Right lung (tissue), 10 donors: Measurements from ENCODE around the gene VPREB3. TPM values are rescaled to one million over a fixed set of nuclear protein-coding genes. Genes with fewer than 3 reads are reported as not detected.
A peak's percentile ranks its signal among the peaks of the same experiment; 100 is the strongest.

ENCODE experiments used
- DNase-seq, 2 donors: peaks; one replicate each; pipeline ENCODE4 v3.0.0-alpha.2; 2013
- long read RNA-seq, 8 donors: transcript quantifications; one replicate each; lab custom pipeline, GENCODE V29; 2026
- polyA plus RNA-seq, 5 donors: library from polyadenylated mRNA; unstranded; fragments of 120-200 nt; gene quantifications; one replicate each; pipeline versions ENCODE4 v1.2.1 to v1.2.3, GENCODE V29; 2013; ENCODE audit warnings: inconsistent platforms in 1 of 5, low replicate concordance in 1 of 5; ENCODE audit not compliant: insufficient read length in 5 of 5, insufficient read depth in 1 of 5

The VPREB3 gene
- under 1 TPM in 3 of 5 donors, not detected in 2; 0.61 to 0.91 (median 0.76) TPM for polyA plus RNA-seq
- long read RNA-seq, donor 1 = 0 reads
- long read RNA-seq, donor 2 = 0 reads
- long read RNA-seq, donor 3, partial matches to known transcripts = 0 of 1 reads
- long read RNA-seq, donor 3, other reads (novel, unspliced or antisense) = 0 of 1 reads
- long read RNA-seq, donor 4 = 0 reads
- long read RNA-seq, donor 5, partial matches to known transcripts = 0 of 1 reads
- long read RNA-seq, donor 5, other reads (novel, unspliced or antisense) = 0 of 1 reads
- long read RNA-seq, donor 6 = 0 reads
- long read RNA-seq, donor 7 = 0 reads
- long read RNA-seq, donor 8 = 0 reads

- no peak for DNase-seq
Measured at GRCh38 chr22:23754220-23754919, at the start of gene VPREB3. Gene VPREB3, minus strand, starts transcription at chr22:23754425. Its CDS starts 62 bp downstream, at chr22:23754363.

DNA sequence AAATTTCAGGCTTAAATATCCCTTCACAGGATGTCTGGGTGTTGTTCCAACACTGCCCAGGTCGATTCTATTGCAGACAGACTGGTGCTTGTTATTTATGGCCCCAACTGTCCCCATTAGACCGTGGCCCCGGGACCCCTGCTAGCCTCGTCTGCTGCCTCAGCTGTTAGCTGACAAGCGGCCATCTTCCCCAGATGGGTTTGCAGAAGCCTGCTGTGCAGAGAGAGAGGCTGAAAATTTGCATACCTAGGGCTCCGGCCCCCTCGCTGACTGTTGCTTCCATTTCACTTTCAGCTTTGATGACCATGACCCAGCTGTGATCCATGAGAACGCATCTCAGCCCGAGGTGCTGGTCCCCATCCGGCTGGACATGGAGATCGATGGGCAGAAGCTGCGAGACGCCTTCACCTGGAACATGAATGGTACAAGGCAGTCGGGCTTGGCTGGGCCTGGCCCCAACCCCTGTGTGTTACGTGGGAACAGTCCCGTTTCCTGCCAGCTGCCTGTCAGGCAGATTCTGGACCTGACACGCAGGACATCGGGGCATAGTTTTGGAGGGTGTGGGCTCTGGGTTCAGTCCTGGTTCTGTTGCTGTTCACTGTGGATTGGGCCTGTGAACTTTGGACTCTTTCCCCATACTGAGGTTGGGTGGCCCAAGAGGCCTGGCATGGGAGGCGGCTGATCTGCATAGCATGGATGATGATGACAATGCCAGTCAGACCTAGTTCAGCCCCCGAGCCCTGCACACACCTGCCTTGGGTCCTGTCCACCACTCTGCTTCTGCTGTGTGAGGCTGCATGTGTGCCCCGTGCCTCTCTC lies 49.0 kb upstream of the VPREB3 start:
- DNase-seq = no peak

DNA sequence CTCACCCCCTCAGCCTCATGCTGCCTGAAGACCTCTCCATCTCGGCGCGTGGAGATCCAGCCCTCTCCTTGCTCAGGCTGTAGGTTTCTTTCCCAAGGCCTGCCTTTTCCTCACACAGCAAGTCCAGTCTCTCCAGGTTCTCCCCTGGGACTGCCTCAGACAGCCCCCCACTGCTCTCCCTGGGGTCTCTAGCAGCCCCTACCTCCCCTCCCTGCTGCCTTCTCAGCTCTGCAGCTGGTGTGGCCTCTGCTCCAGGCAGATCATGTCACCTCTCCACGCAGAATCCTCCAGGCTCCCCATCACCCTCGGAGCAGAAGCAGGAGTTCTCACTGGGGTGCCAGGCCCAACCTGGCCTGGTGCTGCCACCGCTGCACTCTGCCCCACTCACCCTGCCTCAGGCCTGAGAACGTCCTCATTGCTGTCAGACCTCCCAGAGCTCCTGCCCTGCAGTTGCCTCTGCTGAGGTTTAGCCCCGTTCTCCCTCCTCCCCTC lies 47.7 kb upstream of the VPREB3 start:
- no peak for DNase-seq

GRCh38 chr22:23801238-23801821 lies 47.1 kb upstream of the VPREB3 start:
- DNase-seq = no peak

GRCh38 chr22:23800297-23801237 lies 46.3 kb upstream of the VPREB3 start:
- no peak for DNase-seq

DNA sequence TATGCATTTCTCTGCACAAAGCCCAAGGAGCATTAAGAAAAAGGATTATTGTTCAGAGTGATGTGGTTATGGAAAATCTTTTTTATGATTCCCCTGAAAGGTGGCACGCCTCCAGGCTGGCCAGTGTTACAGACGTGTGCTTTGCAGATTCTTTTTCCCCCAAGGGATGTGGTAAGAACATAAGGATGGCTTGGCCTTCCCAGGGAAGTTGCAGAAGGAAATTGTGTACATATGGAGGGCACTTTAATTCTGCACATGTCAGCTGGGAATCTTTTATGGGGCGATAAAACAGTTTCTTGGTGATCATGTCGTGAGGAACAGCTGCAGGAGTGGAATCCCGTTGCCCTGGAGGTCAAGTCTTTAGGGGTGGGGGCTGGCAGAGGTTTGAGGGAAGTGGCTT lies 42.2 kb upstream of the VPREB3 start:
- no peak for DNase-seq

DNA sequence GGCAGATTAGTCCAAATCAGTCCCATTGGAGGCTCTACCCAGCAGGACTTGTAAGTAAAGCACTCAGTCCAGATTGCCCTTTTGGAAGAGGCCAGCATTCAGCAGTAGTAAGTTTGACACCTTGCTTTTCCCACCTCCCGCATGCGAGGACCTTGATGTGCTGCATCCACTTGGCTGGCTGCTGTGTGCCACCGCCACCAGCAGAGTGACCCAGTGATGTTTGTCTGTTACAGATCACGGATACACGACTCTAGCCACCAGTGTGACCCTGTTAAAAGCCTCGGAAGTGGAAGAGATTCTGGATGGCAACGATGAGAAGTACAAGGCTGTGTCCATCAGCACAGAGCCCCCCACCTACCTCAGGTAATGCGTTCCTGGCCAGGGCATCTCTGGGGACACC lies 39.1 kb upstream of the VPREB3 start:
- no peak for DNase-seq

DNA sequence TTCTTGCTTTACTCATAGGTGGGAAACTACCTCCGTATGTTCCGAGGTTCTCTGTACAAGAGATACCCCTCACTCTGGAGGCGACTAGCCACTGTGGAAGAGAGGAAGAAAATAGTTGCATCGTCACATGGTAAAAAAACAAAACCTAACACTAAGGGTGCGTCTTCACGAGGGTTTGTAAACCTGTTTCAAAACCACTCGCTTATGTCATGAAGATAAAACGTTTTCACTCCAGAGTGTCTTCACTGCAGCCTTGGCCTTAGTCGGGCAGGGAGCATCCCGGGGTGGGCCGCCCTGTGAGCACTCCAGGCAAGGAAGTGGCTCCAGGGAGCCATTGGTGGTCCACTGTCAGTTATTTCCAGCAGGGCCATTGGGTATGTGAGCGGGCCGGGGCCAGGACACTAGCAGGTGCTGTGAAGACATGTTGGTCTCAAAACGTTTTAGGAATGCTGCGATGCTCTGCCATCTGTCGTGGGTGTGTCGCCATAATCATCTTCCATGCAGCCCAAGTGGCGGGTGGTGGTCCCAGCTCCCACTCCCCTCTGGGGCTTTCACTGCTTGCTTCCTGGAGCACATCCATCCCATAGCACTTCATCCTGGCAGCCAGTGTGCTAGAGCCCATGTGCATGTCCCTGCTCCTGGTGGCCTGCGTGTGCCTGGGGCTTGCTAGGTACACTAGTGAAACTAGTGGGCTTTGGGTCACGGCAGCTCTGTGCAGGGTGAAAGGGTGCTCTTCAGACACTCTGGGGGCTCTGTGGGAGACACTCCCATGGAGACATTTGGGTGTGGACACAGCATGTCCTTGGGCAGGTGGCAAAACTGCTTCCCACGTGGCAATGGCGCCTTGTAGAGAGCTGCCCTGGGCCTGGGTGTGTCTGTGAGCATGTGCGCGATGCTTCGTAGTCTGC lies 37.8 kb upstream of the VPREB3 start:
- no peak for DNase-seq

DNA sequence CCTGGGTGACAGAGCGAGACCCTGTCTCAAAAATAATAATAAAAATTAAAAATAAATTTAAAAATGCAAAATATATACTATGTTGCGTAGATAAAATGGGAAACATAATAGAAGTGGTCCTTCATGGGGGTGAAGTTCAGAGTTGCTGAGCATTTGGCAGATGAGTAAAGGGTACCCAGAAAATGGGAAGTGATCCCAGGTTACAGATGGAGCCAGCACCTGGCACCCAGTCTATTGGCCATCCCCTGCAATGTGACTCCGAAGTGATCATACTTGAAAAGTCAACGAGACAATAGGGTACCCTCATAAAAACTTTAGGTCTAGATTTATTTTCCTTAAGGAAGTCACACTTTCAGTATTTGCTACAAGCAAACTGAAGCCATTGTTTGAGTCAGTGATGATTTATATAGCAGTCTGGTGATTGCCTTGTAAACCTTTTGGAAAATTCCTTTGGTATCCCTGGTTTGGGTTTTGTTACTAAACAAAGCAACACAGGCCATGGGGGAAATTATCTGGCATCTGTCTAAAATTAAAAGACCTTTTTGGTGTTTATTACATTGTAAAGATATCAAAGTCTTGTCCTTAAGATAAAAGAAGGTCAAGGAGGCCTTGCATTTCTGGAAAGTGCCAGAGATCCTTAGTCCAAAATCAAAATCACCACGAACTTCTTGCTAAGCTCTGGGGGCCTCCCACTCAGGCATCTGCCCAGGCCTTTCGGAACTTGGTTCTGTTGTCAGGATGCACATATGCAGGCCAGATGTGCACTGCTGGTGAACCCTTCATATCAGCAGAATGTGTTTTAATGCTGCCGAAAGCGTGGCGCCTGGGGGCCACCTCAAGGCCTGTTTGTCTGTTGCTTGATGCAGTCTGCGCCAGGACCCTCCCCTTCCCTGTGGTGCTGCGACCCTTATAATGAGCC lies 36.9 kb upstream of the VPREB3 start:
- no peak for DNase-seq

DNA sequence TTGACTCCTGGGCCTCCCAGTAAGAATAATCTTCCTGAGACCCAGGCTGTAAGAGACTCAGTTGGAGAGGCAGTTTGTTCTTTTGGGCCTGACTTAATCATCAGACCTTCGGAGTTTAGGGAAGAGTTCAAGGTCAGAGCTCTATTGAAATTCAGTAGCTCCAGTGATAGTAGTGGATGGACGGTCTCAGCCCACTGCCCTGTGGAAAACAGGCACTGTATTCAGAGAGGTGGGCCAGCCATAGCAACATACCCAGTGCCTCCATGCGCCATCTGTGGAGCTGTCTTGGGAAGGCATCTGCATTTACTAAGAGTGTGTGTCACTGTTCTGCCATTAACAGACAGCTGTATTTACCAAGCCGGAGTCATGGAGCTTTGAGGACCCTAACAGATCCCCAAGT lies 35.4 kb upstream of the VPREB3 start:
- no peak for DNase-seq

- no peak for DNase-seq
Measured at GRCh38 chr22:23789121-23789520, 34.9 kb upstream of the VPREB3 start.

GRCh38 chr22:23787910-23788309 lies 33.7 kb upstream of the VPREB3 start:
- DNase-seq = no peak

- DNase-seq = no peak
Measured at GRCh38 chr22:23787600-23787896, 33.3 kb upstream of the VPREB3 start.

DNA sequence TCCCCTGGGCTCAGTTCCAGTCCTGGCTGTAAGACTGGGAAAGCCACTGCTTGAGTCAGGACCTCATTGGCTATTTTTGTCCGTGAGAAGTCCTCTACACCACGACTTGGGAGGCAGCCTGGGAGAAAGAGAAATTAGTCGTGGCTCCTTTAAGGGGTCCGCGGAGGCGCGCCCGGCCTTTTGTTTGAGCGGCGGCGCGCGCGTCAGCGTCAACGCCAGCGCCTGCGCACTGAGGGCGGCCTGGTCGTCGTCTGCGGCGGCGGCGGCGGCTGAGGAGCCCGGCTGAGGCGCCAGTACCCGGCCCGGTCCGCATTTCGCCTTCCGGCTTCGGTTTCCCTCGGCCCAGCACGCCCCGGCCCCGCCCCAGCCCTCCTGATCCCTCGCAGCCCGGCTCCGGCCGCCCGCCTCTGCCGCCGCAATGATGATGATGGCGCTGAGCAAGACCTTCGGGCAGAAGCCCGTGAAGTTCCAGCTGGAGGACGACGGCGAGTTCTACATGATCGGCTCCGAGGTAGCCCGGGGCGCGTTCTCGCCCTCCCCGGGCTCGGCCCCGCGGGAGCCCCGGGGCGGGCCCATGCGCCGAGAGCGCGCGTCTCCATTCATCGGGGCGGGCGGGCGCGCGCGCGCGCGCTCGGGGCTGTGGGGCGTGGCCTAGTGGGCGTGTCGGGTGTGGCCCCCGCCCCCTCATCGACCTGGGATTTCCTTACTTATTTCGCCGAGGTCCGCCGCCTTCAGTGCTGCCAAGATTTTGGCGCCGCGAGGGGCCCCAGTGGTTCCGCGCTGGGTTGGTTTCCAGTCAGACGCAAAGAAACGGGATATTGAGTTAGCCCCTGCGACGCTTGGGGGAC lies 32.8 kb upstream of the VPREB3 start, which contains the start of gene SMARCB1:
Gene SMARCB1, plus strand, starts transcription at position 215 of the 848 bp plus-strand sequence. Its CDS starts 204 bp downstream, at position 419.
- peak; percentile 91 to 92 for DNase-seq

- DNase-seq = no peak
Measured at GRCh38 chr22:23786261-23786710, 32.1 kb upstream of the VPREB3 start.

DNA sequence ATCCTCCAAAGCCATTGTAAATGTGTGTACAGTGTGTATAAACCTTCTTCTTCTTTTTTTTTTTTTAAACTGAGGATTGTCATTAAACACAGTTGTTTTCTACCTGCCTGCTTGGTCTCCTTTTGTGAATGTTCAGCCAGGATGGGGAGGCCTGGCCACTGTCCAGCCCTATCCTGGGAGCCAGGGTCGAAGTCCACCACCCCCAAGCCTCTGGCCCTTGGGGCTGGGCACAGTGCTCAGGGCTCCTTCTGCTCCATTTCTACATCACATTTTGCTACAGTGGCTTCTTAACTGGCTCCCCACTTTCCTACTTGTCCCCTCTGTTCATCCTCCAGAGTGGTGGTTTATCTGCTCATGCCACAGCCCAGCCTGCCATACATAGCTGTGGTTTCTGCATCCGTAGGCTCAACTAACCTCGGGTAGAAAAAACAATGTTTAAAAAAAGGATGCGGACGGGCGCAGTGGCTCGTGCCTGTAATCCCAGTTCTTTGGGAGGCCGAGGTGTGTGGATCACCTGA lies 30.0 kb upstream of the VPREB3 start:
- no peak for DNase-seq
